Measurements from ENCODE around the gene PSMC5. TPM values are rescaled to one million over a fixed set of nuclear protein-coding genes. Genes with fewer than 3 reads are reported as not detected.
"Not testable (repeated sequence)": the region's sequence is repeated elsewhere in the genome, so short reads cannot be mapped to it uniquely, and the experiment has no call there.

Gene PSMC5
- total RNA-seq, 1 donor from 2014 or later = 116 TPM

- not testable (repeated sequence) for H3K27me3 ChIP-seq (ENCODE audit: insufficient read depth, low read length); H3K9ac ChIP-seq (ENCODE audit: low read length); H3K9me3 ChIP-seq (ENCODE audit: insufficient read depth, low read depth, low read length); FAIRE-seq; H4K20me1 ChIP-seq (ENCODE audit: insufficient read depth, low read length); H3K4me3 ChIP-seq (ENCODE audit: insufficient read depth, low read depth, low read length); H3K4me3 Mint-ChIP-seq (ENCODE audit: unreplicated experiment); H3K27ac Mint-ChIP-seq (ENCODE audit: unreplicated experiment); DNase-seq (ENCODE audit: low read depth); H2AFZ ChIP-seq (ENCODE audit: low read depth, low read length); H3K9me3 Mint-ChIP-seq (ENCODE audit: unreplicated experiment); H3K36me3 Mint-ChIP-seq (ENCODE audit: low read depth, unreplicated experiment); H3K36me3 ChIP-seq (ENCODE audit: insufficient read depth, low read length); H3K4me1 ChIP-seq (ENCODE audit: insufficient read depth, low read length); H3K27ac ChIP-seq (ENCODE audit: low read depth, low read length); H3K4me2 ChIP-seq (ENCODE audit: low read length); H3K27me3 Mint-ChIP-seq (ENCODE audit: low read depth, unreplicated experiment); H3K79me2 ChIP-seq (ENCODE audit: insufficient read depth, low read length)
- H3K4me1 Mint-ChIP-seq (ENCODE audit: low read depth, unreplicated experiment) = peaks cover 18% of the 10 kb centered on the region
These were observed 44.6 kb downstream of the PSMC5 start for GRCh38 chr17:63871646-63872365.

GRCh38 chr17:63873577-63873976 lies 46.3 kb downstream of the PSMC5 start, which contains the start of gene CSH2:
CSH2 (minus strand) TSS chr17:63873677; CDS start chr17:63873614, 63 bp downstream.
- not testable (repeated sequence) for H3K36me3 ChIP-seq (ENCODE audit: insufficient read depth, low read length); H3K36me3 Mint-ChIP-seq (ENCODE audit: low read depth, unreplicated experiment); H3K27me3 ChIP-seq (ENCODE audit: insufficient read depth, low read length); H3K9me3 Mint-ChIP-seq (ENCODE audit: unreplicated experiment); H3K27ac ChIP-seq (ENCODE audit: low read depth, low read length); H3K4me3 Mint-ChIP-seq (ENCODE audit: unreplicated experiment); H3K4me3 ChIP-seq (ENCODE audit: insufficient read depth, low read depth, low read length); FAIRE-seq; H3K9ac ChIP-seq (ENCODE audit: low read length); H3K4me2 ChIP-seq (ENCODE audit: low read length); H2AFZ ChIP-seq (ENCODE audit: low read depth, low read length); H3K27ac Mint-ChIP-seq (ENCODE audit: unreplicated experiment); DNase-seq (ENCODE audit: low read depth); H3K4me1 ChIP-seq (ENCODE audit: insufficient read depth, low read length); H3K27me3 Mint-ChIP-seq (ENCODE audit: low read depth, unreplicated experiment); H3K9me3 ChIP-seq (ENCODE audit: insufficient read depth, low read depth, low read length); H3K79me2 ChIP-seq (ENCODE audit: insufficient read depth, low read length); H4K20me1 ChIP-seq (ENCODE audit: insufficient read depth, low read length)
- H3K4me1 Mint-ChIP-seq (ENCODE audit: low read depth, unreplicated experiment) = peaks cover 18% of the 10 kb centered on the region

GRCh38 chr17:63874061-63874626 lies 46.9 kb downstream of the PSMC5 start:
- not testable (repeated sequence) for H3K36me3 Mint-ChIP-seq (ENCODE audit: low read depth, unreplicated experiment); H3K4me2 ChIP-seq (ENCODE audit: low read length); H3K36me3 ChIP-seq (ENCODE audit: insufficient read depth, low read length); FAIRE-seq; H3K4me1 ChIP-seq (ENCODE audit: insufficient read depth, low read length); DNase-seq (ENCODE audit: low read depth); H2AFZ ChIP-seq (ENCODE audit: low read depth, low read length); H3K4me3 ChIP-seq (ENCODE audit: insufficient read depth, low read depth, low read length); H3K27me3 ChIP-seq (ENCODE audit: insufficient read depth, low read length); H3K27ac ChIP-seq (ENCODE audit: low read depth, low read length); H3K4me3 Mint-ChIP-seq (ENCODE audit: unreplicated experiment); H3K9me3 Mint-ChIP-seq (ENCODE audit: unreplicated experiment); H3K9me3 ChIP-seq (ENCODE audit: insufficient read depth, low read depth, low read length); H3K9ac ChIP-seq (ENCODE audit: low read length); H4K20me1 ChIP-seq (ENCODE audit: insufficient read depth, low read length); H3K27ac Mint-ChIP-seq (ENCODE audit: unreplicated experiment); H3K79me2 ChIP-seq (ENCODE audit: insufficient read depth, low read length)
- peaks cover 11% of the 10 kb centered on the region for H3K27me3 Mint-ChIP-seq (ENCODE audit: low read depth, unreplicated experiment)
- peaks cover 18% of the 10 kb centered on the region for H3K4me1 Mint-ChIP-seq (ENCODE audit: low read depth, unreplicated experiment)

GRCh38 chr17:63874693-63875092 lies 47.5 kb downstream of the PSMC5 start:
- not testable (repeated sequence) for H3K27me3 ChIP-seq (ENCODE audit: insufficient read depth, low read length); FAIRE-seq; H3K4me2 ChIP-seq (ENCODE audit: low read length); H3K27ac ChIP-seq (ENCODE audit: low read depth, low read length); H3K4me3 Mint-ChIP-seq (ENCODE audit: unreplicated experiment); H3K79me2 ChIP-seq (ENCODE audit: insufficient read depth, low read length); H3K4me3 ChIP-seq (ENCODE audit: insufficient read depth, low read depth, low read length); H3K36me3 ChIP-seq (ENCODE audit: insufficient read depth, low read length); H3K9me3 Mint-ChIP-seq (ENCODE audit: unreplicated experiment); H3K27ac Mint-ChIP-seq (ENCODE audit: unreplicated experiment); H3K4me1 ChIP-seq (ENCODE audit: insufficient read depth, low read length); H3K36me3 Mint-ChIP-seq (ENCODE audit: low read depth, unreplicated experiment); H4K20me1 ChIP-seq (ENCODE audit: insufficient read depth, low read length); DNase-seq (ENCODE audit: low read depth); H2AFZ ChIP-seq (ENCODE audit: low read depth, low read length); H3K9me3 ChIP-seq (ENCODE audit: insufficient read depth, low read depth, low read length); H3K9ac ChIP-seq (ENCODE audit: low read length)
- Mint-ChIP-seq H3K27me3 (ENCODE audit: low read depth, unreplicated experiment) (peaks cover 11% of the 10 kb centered on the region), H3K4me1 (ENCODE audit: low read depth, unreplicated experiment) (peaks cover 13% of the 10 kb centered on the region)

GRCh38 chr17:63878413-63878812 lies 51.2 kb downstream of the PSMC5 start:
- not testable (repeated sequence) for H3K27me3 ChIP-seq (ENCODE audit: insufficient read depth, low read length); H3K4me3 ChIP-seq (ENCODE audit: insufficient read depth, low read depth, low read length); FAIRE-seq; H3K4me1 Mint-ChIP-seq (ENCODE audit: low read depth, unreplicated experiment); H3K4me1 ChIP-seq (ENCODE audit: insufficient read depth, low read length); H3K9ac ChIP-seq (ENCODE audit: low read length); H3K4me3 Mint-ChIP-seq (ENCODE audit: unreplicated experiment); H3K79me2 ChIP-seq (ENCODE audit: insufficient read depth, low read length); H3K4me2 ChIP-seq (ENCODE audit: low read length); H3K36me3 Mint-ChIP-seq (ENCODE audit: low read depth, unreplicated experiment); H3K9me3 Mint-ChIP-seq (ENCODE audit: unreplicated experiment); H3K27ac Mint-ChIP-seq (ENCODE audit: unreplicated experiment); DNase-seq (ENCODE audit: low read depth); H3K36me3 ChIP-seq (ENCODE audit: insufficient read depth, low read length); H3K27ac ChIP-seq (ENCODE audit: low read depth, low read length); H3K9me3 ChIP-seq (ENCODE audit: insufficient read depth, low read depth, low read length); H2AFZ ChIP-seq (ENCODE audit: low read depth, low read length); H4K20me1 ChIP-seq (ENCODE audit: insufficient read depth, low read length)
- H3K27me3 Mint-ChIP-seq (ENCODE audit: low read depth, unreplicated experiment) = peaks cover 11% of the 10 kb centered on the region
